ENCODE measurements around the gene KCNMA1. TPM values are rescaled to one million over a fixed set of nuclear protein-coding genes. Genes with fewer than 3 reads are reported as not detected.

The KCNMA1 gene
- total RNA-seq, 1 donor from 2014 or later, result 87.6 TPM

DNA sequence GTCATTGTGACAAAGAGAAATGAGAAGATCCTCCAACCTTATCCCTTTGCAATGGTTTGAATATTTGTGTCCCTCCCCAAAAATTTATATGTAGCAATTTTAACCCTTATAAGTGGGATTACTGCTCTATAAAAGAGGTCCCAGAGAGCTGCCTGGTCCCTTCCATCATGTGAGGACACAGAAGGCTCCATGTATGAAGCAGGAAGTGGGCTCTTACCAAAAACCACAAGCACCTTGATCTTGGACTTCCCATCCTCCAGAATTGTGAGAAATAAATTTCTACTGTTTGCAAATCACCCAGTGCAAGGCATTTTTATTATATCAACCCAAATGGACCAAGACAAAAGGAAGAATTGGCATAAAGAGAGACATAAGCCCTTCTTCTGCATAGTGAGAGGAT, 95.7 kb downstream of the KCNMA1 start:
- TF ChIP-seq, protein P1, sequence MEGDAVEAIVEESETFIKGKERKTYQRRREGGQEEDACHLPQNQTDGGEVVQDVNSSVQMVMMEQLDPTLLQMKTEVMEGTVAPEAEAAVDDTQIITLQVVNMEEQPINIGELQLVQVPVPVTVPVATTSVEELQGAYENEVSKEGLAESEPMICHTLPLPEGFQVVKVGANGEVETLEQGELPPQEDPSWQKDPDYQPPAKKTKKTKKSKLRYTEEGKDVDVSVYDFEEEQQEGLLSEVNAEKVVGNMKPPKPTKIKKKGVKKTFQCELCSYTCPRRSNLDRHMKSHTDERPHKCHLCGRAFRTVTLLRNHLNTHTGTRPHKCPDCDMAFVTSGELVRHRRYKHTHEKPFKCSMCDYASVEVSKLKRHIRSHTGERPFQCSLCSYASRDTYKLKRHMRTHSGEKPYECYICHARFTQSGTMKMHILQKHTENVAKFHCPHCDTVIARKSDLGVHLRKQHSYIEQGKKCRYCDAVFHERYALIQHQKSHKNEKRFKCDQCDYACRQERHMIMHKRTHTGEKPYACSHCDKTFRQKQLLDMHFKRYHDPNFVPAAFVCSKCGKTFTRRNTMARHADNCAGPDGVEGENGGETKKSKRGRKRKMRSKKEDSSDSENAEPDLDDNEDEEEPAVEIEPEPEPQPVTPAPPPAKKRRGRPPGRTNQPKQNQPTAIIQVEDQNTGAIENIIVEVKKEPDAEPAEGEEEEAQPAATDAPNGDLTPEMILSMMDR (IDR thresholded peaks at IDR 0.05), result no peak
- Mint-ChIP-seq H3K4me1 (ENCODE audit: low read depth) (peaks cover 27% of the 10 kb centered on the region), H3K27ac (ENCODE audit: unreplicated experiment) (no peak overlapping the region), H3K27me3 (ENCODE audit: low read depth) (no peaks in the 10 kb centered on the region), H3K4me3 (ENCODE audit: unreplicated experiment) (no peak overlapping the region), H3K36me3 (ENCODE audit: low read depth) (peaks cover 6% of the 10 kb centered on the region), H3K9me3 (ENCODE audit: low read depth) (peaks cover 9% of the 10 kb centered on the region)
- no peak for DNase-seq (ENCODE audit: low spot score)

DNA sequence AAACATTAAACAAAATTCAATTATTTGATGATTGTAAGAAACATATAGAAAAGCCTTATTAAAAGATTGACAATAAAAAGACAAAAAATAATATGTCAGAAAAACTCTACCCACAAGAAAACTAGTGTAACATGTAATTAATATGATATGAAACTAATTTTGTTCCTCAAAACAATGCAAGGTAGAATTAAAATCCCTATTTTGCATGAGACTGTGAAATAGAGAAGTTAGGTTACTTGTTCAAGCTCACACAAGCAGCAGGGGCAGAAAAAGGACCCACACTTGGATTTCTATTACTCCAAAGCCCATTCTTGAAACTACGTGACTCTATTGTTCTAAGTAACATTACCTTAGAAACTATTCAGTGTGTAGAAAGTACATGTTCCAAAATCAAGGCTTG, 96.4 kb downstream of the KCNMA1 start:
- no peak overlapping the region for H3K4me3 Mint-ChIP-seq (ENCODE audit: unreplicated experiment)
- peaks cover 21% of the 10 kb centered on the region for H3K4me1 Mint-ChIP-seq (ENCODE audit: low read depth)
- no peak for DNase-seq (ENCODE audit: low spot score)

DNA sequence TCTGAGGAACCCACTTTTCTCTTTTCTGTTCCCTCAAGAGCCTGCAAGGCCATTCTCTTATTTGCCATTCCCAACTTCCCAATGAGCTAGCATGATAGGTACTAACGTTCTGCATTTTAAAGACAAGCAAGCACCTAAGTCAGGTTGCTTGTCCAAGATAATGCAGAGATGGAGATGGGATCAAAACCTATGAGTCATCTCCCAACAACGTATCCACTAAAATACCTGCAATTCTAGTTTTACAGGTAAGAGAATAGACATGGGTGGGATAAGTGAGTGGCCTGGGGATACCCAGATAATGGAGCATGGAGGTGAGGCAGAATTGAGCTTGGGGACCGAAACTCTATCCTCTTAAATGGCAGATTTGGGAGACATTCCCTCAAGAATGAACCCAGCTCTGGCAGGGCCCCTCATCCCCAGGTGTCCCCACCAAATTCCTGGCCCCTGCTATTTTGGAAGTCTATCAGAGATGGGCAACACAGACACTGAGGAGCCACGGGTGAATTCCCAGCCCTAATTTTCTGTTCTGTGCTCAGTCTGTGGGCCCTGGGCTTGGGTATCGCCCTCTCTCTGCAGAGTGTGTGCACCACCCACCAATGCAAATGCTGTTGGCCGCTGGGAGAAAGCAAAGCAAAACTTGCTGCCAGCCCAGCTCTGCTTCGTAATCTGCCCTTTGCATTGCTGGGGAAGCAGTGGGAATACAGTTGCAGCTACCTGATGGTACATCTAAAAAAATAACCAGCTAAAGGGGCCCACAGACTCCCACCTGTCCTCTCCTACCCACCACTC, 98.3 kb downstream of the KCNMA1 start:
- H3K27me3 Mint-ChIP-seq (ENCODE audit: low read depth), result no peaks in the 10 kb centered on the region
- peaks cover 7% of the 10 kb centered on the region for H3K36me3 Mint-ChIP-seq (ENCODE audit: low read depth)
- H3K27ac Mint-ChIP-seq (ENCODE audit: unreplicated experiment), result no peak overlapping the region
- H3K4me1 Mint-ChIP-seq (ENCODE audit: low read depth), result peaks cover 21% of the 10 kb centered on the region
- no peak overlapping the region for H3K4me3 Mint-ChIP-seq (ENCODE audit: unreplicated experiment)
- TF ChIP-seq, protein P1 (IDR thresholded peaks at IDR 0.05), result no peak
- DNase-seq (ENCODE audit: low spot score), result no peak
- H3K9me3 Mint-ChIP-seq (ENCODE audit: low read depth), result peaks cover 15% of the 10 kb centered on the region

More for the DNA sequence above, 96.4 kb downstream of the KCNMA1 start:
- Mint-ChIP-seq H3K36me3 (ENCODE audit: low read depth) (peaks cover 4% of the 10 kb centered on the region), H3K9me3 (ENCODE audit: low read depth) (peaks cover 9% of the 10 kb centered on the region), H3K27me3 (ENCODE audit: low read depth) (no peaks in the 10 kb centered on the region), H3K27ac (ENCODE audit: unreplicated experiment) (no peak overlapping the region)
- TF ChIP-seq, protein P1 (IDR thresholded peaks at IDR 0.05), result no peak

DNA sequence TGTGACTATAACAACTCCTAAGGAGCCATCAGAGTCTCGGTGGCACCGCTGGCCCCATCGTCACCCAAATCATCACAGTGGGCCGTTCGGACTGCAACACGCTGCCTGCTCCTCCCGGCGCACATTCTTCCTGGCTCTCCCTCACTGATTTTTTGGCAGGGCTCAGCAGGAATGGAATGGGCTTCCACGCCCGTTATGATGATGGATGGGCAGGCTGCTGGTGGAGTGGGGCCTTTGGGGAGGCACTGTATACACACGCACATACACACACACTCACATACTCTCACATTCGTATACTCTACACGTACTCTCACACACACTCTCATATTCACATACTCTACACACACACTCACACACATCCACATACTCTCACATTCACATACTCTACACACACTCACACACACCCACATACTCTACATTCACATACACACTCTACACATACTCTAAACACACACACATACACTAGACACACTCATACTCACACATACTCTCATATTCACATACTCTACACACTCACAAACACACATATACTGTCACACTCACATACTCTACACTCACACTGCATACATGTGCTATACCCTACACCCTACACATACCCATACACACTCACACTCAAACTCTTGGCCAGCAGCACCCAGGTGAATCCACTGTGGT, 99.8 kb downstream of the KCNMA1 start:
- no peak overlapping the region for H3K4me3 Mint-ChIP-seq (ENCODE audit: unreplicated experiment)
- H3K36me3 Mint-ChIP-seq (ENCODE audit: low read depth), result peaks cover 5% of the 10 kb centered on the region
- TF ChIP-seq, protein P1 (IDR thresholded peaks at IDR 0.05), result no peak
- H3K27ac Mint-ChIP-seq (ENCODE audit: unreplicated experiment), result no peak overlapping the region
- H3K27me3 Mint-ChIP-seq (ENCODE audit: low read depth), result no peaks in the 10 kb centered on the region
- peaks cover 36% of the 10 kb centered on the region for H3K4me1 Mint-ChIP-seq (ENCODE audit: low read depth)
- peaks cover 8% of the 10 kb centered on the region for H3K9me3 Mint-ChIP-seq (ENCODE audit: low read depth)
- no peak for DNase-seq (ENCODE audit: low spot score)

DNA sequence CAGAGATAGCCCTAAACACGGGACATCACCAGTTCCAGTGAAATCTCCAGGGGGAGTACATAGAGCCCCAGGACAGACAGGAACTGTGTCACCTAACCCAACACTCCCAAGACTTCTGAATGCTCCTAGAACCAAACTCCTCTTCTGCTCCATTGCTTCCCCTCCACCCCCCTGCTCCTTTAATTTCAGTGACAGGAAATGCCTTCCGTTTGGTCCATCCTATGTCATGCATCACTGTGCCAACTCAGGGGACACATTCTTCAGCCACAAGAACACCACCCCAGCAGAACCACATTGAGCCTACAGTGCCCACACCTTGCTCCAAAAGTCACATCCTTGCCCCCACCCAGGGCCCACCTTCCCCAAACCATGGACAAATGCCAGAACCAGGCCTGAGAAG, 100.5 kb downstream of the KCNMA1 start:
- no peak overlapping the region for H3K4me3 Mint-ChIP-seq (ENCODE audit: unreplicated experiment)
- H3K36me3 Mint-ChIP-seq (ENCODE audit: low read depth), result peaks cover 5% of the 10 kb centered on the region
- DNase-seq (ENCODE audit: low spot score), result no peak
- H3K4me1 Mint-ChIP-seq (ENCODE audit: low read depth), result peaks cover 44% of the 10 kb centered on the region
- H3K9me3 Mint-ChIP-seq (ENCODE audit: low read depth), result peaks cover 8% of the 10 kb centered on the region
- H3K27me3 Mint-ChIP-seq (ENCODE audit: low read depth), result no peaks in the 10 kb centered on the region
- TF ChIP-seq, protein P1 (IDR thresholded peaks at IDR 0.05), result no peak
- no peak overlapping the region for H3K27ac Mint-ChIP-seq (ENCODE audit: unreplicated experiment)

All from chondrocyte (in vitro differentiated cells).